HepG2 (cell line): ENCODE data around the gene GGA1. TPM values are rescaled to one million over a fixed set of nuclear protein-coding genes. Genes with fewer than 3 reads are reported as not detected.

ENCODE experiments used
- ATAD3A ChIP-seq: sonication (generic); formaldehyde crosslinking; IDR thresholded peaks from 2 replicates; pipeline ENCODE4 v1.4.0; 2020; ENCODE audit warnings: missing genetic modification reagents
- ERF ChIP-seq: IDR thresholded peaks from 2 replicates; pipeline ENCODE4 v1.6.1; 2018; ENCODE audit warnings: missing biosample characterization, missing genetic modification reagents
- FOSL2 ChIP-seq: sonication (generic); formaldehyde crosslinking; IDR thresholded peaks from 2 replicates; pipeline ENCODE4 v1.4.0; 2020; ENCODE audit warnings: missing genetic modification reagents
- GATAD1 ChIP-seq: IDR thresholded peaks from 2 replicates; pipeline ENCODE4 v1.6.1; 2016; ENCODE audit warnings: missing genetic modification reagents, missing compliant biosample characterization
- HMGXB3 ChIP-seq: sonication (generic); formaldehyde crosslinking; IDR thresholded peaks from 2 replicates; pipeline ENCODE4 v1.4.0; 2020; ENCODE audit warnings: missing genetic modification reagents, borderline replicate concordance
- LCORL ChIP-seq, 2 experiments: fragments of 450-650 bp in 1 of 2; sonication (generic) in 1 of 2; formaldehyde crosslinking in 1 of 2; IDR thresholded peaks; 2 replicates each; pipeline versions ENCODE4 v1.5.0 to v1.6.1; 2017 to 2020; ENCODE audit warnings: antibody characterized with exemption in 1 of 2, missing genetic modification reagents in 1 of 2
- MTA1 ChIP-seq: sonication (generic); formaldehyde crosslinking; IDR thresholded peaks from 2 replicates; pipeline ENCODE4 v1.4.0; 2020; ENCODE audit warnings: missing genetic modification reagents, mild to moderate bottlenecking, borderline replicate concordance
- RAD21 ChIP-seq: fragments of 450-650 bp; formaldehyde crosslinking; IDR thresholded peaks from 2 replicates; pipeline ENCODE4 v1.5.0; 2020; ENCODE audit warnings: mild to moderate bottlenecking
- SAP130 ChIP-seq: IDR thresholded peaks from 2 replicates; pipeline ENCODE4 v1.6.1; 2016; ENCODE audit warnings: low read depth
- THRA ChIP-seq: sonication (generic); formaldehyde crosslinking; IDR thresholded peaks from 2 replicates; pipeline ENCODE4 v1.4.0; 2020; ENCODE audit warnings: missing genetic modification reagents, borderline replicate concordance
- XRCC5 ChIP-seq: fragments of 200-400 bp; formaldehyde crosslinking; optimal IDR thresholded peaks from 2 replicates; pipeline ENCODE3; 2017; ENCODE audit warnings: mild to moderate bottlenecking, low read length
- ZFY ChIP-seq: sonication (generic); formaldehyde crosslinking; IDR thresholded peaks from 2 replicates; pipeline ENCODE4 v1.4.0; 2020; ENCODE audit warnings: missing genetic modification reagents
- ZKSCAN5 ChIP-seq: sonication (generic); formaldehyde crosslinking; IDR thresholded peaks from 2 replicates; pipeline ENCODE4 v1.5.1; 2020; ENCODE audit warnings: mild to moderate bottlenecking, missing genetic modification reagents
- ZNF121 ChIP-seq: sonication (generic); formaldehyde crosslinking; IDR thresholded peaks from 2 replicates; pipeline ENCODE4 v1.5.0; 2020; ENCODE audit warnings: mild to moderate bottlenecking, missing genetic modification reagents
- ZNF276 ChIP-seq: sonication (generic); formaldehyde crosslinking; IDR thresholded peaks from 2 replicates; pipeline ENCODE4 v1.4.0; 2020; ENCODE audit warnings: mild to moderate bottlenecking, low read depth, missing genetic modification reagents
- ZNF572 ChIP-seq: sonication (generic); formaldehyde crosslinking; IDR thresholded peaks from 2 replicates; pipeline ENCODE4 v1.5.1; 2020; ENCODE audit warnings: mild to moderate bottlenecking, missing genetic modification reagents
- ZNF724P ChIP-seq: sonication (generic); formaldehyde crosslinking; IDR thresholded peaks from 2 replicates; pipeline ENCODE4 v1.8.0; 2022; ENCODE audit warnings: missing genetic modification reagents, borderline replicate concordance
- ZNF776 ChIP-seq: sonication (generic); formaldehyde crosslinking; IDR thresholded peaks from 2 replicates; pipeline ENCODE4 v1.4.0; 2020; ENCODE audit warnings: mild to moderate bottlenecking, missing genetic modification reagents
- ZSCAN21 ChIP-seq: sonication (generic); formaldehyde crosslinking; IDR thresholded peaks from 2 replicates; pipeline ENCODE4 v1.8.0; 2022; ENCODE audit warnings: mild to moderate bottlenecking, missing genetic modification reagents, moderate library complexity, borderline replicate concordance
- polyA plus RNA-seq, 8 experiments: library from polyadenylated mRNA; depleted of rRNA in 3 of 8; stranded (reverse) in 7 of 8; unstranded in 1 of 8; fragments of >200 nt; fragmentation: Illumina TruSeq in 4 of 8; extraction: Trizol in 4 of 8; gene quantifications; 2 replicates each; pipeline versions ENCODE4 v1.2.1 to v1.2.3, GENCODE V29; 2011 to 2016; ENCODE audit warnings: low read depth in 4 of 8, missing spikeins in 1 of 8, mixed read lengths in 1 of 8; ENCODE audit not compliant: insufficient read depth in 1 of 8
- total RNA-seq, 5 experiments: library from RNA; depleted of rRNA; stranded (reverse); fragments of >200 nt; fragmentation: Illumina TruSeq; extraction: Trizol; gene quantifications; 2 replicates each; pipeline ENCODE4 v1.2.3, GENCODE V29; 2016; ENCODE audit warnings: low read depth in 1 of 5
- TF ChIP-seq, protein P1 (sequence below): sonication (generic); formaldehyde crosslinking; IDR thresholded peaks from 2 replicates; pipeline ENCODE4 v1.5.0; 2020; ENCODE audit warnings: mild to moderate bottlenecking, missing genetic modification reagents, moderate library complexity

Gene GGA1
- total and polyA plus RNA-seq, 2 of the 13 experiments (the other 11 are each of a cell fraction or from before 2014, with no cell fraction given), result 29.1 to 87.2 TPM

GRCh38 chr22:37643225-37643847 lies 34.7 kb downstream of the GGA1 start (continued):
- 0 out of 2 replicates have a peak, but pooled peaks have one; percentile 35 for TF ChIP-seq ZSCAN21 (CRISPR knock-in tag)
- peak; percentile 21; the same call in 1 of the 2 replicates for TF ChIP-seq FOSL2 (CRISPR knock-in tag)
- peak; percentile 51 for TF ChIP-seq ZFY (CRISPR knock-in tag)
- no peak for TF ChIP-seq LCORL (IDR thresholded peaks at IDR 0.05)
- TF ChIP-seq LCORL (CRISPR knock-in tag; IDR thresholded peaks at IDR 0.05), result 0 out of 2 replicates have a peak, but pooled peaks have one; percentile 23
- 0 out of 2 replicates have a peak, but pooled peaks have one; percentile 51 for TF ChIP-seq THRA (CRISPR knock-in tag)
- no peak for TF ChIP-seq ZKSCAN5 (CRISPR knock-in tag)
- TF ChIP-seq RAD21 (CRISPR knock-in tag), result peak; percentile 90
- 0 out of 2 replicates have a peak, but pooled peaks have one; percentile 18 for TF ChIP-seq GATAD1 (CRISPR knock-in tag)
- peak; percentile 32; the same call in 1 of the 2 replicates for TF ChIP-seq ZNF724P
- TF ChIP-seq ZNF276 (CRISPR knock-in tag), result 0 out of 2 replicates have a peak, but pooled peaks have one; percentile 21
- TF ChIP-seq XRCC5, result peak; percentile 86
- peak; percentile 20; the same call in 1 of the 2 replicates for TF ChIP-seq MTA1
- 0 out of 2 replicates have a peak, but pooled peaks have one; percentile 48 for TF ChIP-seq ZNF572 (CRISPR knock-in tag)
- TF ChIP-seq SAP130 (CRISPR knock-in tag), result peak; percentile 32; the same call in 1 of the 2 replicates
- TF ChIP-seq ERF (CRISPR knock-in tag), result 0 out of 2 replicates have a peak, but pooled peaks have one; percentile 39
- TF ChIP-seq, protein P1, sequence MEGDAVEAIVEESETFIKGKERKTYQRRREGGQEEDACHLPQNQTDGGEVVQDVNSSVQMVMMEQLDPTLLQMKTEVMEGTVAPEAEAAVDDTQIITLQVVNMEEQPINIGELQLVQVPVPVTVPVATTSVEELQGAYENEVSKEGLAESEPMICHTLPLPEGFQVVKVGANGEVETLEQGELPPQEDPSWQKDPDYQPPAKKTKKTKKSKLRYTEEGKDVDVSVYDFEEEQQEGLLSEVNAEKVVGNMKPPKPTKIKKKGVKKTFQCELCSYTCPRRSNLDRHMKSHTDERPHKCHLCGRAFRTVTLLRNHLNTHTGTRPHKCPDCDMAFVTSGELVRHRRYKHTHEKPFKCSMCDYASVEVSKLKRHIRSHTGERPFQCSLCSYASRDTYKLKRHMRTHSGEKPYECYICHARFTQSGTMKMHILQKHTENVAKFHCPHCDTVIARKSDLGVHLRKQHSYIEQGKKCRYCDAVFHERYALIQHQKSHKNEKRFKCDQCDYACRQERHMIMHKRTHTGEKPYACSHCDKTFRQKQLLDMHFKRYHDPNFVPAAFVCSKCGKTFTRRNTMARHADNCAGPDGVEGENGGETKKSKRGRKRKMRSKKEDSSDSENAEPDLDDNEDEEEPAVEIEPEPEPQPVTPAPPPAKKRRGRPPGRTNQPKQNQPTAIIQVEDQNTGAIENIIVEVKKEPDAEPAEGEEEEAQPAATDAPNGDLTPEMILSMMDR, result peak; percentile 92
- 0 out of 2 replicates have a peak, but pooled peaks have one; percentile 19 for TF ChIP-seq HMGXB3
- TF ChIP-seq ZNF121 (CRISPR knock-in tag), result 0 out of 2 replicates have a peak, but pooled peaks have one; percentile 33
- TF ChIP-seq ZNF776, result no peak
- TF ChIP-seq ATAD3A (CRISPR knock-in tag), result no peak
